T-helper 1 cell treated with Interleukin-12 subunit alpha and Interleukin-12 subunit beta and Interleukin-4 antibody, amounts not matched to agents 30 μg/mL and 1 μg/mL, for 36 hours (primary cell): ENCODE data around the gene COPS3.
A peak's percentile ranks its signal among the peaks of the same experiment; 100 is the strongest.
"Not testable (repeated sequence)": the region's sequence is repeated elsewhere in the genome, so short reads cannot be mapped to it uniquely, and the experiment has no call there.

Experiments
- H3K27ac Mint-ChIP-seq: one replicate; pipeline ENCODE4 v1.8.0; 2021; ENCODE audit warnings: mild to moderate bottlenecking, mixed read lengths
- H3K27me3 Mint-ChIP-seq: one replicate; pipeline ENCODE4 v1.8.0; 2021; ENCODE audit warnings: low read depth, mixed read lengths
- H3K36me3 Mint-ChIP-seq: one replicate; pipeline ENCODE4 v1.8.0; 2021; ENCODE audit warnings: low read depth, mixed read lengths
- H3K4me1 Mint-ChIP-seq: one replicate; pipeline ENCODE4 v1.8.0; 2021; ENCODE audit warnings: low read depth, mixed read lengths
- H3K4me3 Mint-ChIP-seq: one replicate; pipeline ENCODE4 v1.8.0; 2021; ENCODE audit warnings: mild to moderate bottlenecking, moderate library complexity, mixed read lengths
- H3K9me3 Mint-ChIP-seq: one replicate; pipeline ENCODE4 v1.8.0; 2021; ENCODE audit warnings: mixed read lengths

Gene COPS3

DNA sequence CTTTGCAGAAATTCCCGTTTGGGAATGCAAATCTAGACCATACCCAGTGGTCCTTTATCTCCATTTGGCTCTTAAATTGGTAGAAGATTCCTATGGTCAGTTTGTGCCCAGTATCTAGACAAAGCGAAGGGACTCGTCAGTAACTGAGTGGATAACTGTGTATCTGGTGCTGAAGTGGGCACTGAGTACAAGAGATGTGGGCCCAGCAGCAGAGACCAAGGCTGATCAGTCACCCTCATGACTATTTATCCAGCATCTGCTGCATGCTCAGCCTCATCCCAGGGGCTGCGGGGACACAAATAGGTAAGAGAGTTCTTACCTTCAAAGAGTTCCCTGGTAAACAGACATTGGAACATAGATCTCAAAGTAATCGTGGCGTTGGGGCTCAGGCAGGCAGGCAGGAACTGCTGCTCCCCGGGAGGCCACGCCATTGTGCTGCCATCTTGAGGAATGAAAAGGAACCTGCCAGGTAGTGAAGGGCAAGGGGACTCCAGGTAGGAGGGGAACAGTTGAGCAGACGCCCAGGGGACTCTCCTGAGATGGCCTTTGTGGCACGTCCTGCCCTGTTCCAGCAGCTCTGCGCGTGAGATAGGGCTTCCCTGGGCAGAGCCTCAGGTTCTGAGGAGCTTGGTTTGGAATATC is 32.4 kb upstream of the COPS3 start:
- Mint-ChIP-seq H3K4me1 (peaks cover 7% of the 10 kb centered on the region), H3K27me3 (no peaks in the 10 kb centered on the region), H3K27ac (no peak overlapping the region), H3K36me3 (peaks cover 6% of the 10 kb centered on the region), H3K4me3 (no peak overlapping the region), H3K9me3 (no peaks in the 10 kb centered on the region)

DNA sequence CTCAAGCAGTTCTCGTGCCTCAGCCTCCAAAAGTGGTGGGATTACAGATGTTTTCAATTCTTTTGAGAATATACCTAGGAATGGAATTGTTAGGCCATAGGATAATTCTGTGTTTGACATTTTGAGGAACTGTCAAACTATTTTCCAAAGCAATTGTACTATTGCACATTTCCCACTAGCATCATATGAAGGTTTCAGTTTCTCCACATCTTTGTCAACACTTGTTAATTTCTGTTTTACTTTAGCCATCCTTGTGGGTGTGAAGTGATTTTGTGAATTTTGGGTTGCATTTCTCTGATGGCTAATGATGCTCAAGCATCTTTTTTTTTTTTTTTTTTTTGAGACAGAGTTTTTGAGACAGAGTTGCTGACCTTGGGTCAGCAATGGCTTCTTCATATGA is 28.3 kb upstream of the COPS3 start:
- Mint-ChIP-seq H3K4me1 (peaks cover 21% of the 10 kb centered on the region), H3K27ac (no peak overlapping the region), H3K36me3 (peaks cover 4% of the 10 kb centered on the region), H3K4me3 (no peak overlapping the region), H3K9me3 (no peaks in the 10 kb centered on the region), H3K27me3 (no peaks in the 10 kb centered on the region)

DNA sequence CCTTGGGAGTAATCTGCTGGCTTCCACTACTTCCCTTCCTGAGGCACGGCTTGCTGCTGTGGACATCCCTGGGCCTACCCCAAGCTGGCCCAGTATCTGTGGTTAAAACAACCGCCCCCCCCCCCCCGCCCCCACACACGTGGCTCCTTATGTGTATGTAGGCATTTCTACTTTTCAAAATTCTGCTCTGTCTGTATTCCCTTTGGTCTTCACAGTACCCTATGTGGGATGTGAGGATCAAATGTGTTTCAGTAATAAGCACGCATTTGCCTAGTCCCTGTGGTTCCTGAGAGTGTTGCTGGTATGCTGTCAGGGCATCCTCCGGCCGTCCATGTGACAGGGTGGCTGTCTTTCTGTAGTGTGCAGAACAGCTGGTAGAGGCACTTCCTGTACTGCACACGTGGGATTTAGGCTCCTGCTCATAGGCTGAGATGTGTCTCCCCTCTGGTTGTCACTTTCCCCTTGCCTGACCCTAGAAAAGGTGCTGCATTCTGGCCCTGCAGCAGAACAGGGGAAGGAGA is 24.3 kb upstream of the COPS3 start:
- no peaks in the 10 kb centered on the region for H3K9me3 Mint-ChIP-seq
- peaks cover 27% of the 10 kb centered on the region for H3K4me1 Mint-ChIP-seq

DNA sequence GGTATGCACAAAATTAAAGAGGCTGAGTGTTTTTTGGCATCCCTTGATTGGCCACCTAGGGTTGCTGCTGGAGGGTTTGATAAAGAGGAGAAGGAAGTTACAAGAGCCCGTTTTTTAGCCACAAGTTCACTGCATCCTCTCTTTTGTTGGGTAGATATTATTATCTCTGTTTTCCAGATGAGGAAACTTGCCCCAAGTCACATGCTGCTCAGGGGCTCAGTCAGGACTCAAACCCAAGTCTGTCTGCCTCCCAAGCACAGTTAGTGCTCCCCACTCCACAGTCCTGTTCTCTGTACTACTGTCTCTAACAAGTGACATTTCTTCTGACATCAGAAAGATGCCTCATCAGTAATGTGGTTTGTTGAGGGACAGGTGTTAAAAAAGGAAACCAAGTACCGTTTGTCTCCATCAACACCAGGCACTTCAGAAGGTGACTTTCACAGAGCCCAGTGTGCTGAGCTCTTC is 23.5 kb upstream of the COPS3 start:
- no peaks in the 10 kb centered on the region for H3K36me3 Mint-ChIP-seq
- peak overlapping the region; percentile 78 for H3K4me3 Mint-ChIP-seq
- H3K4me1 Mint-ChIP-seq = peaks cover 29% of the 10 kb centered on the region
- H3K9me3 Mint-ChIP-seq = no peaks in the 10 kb centered on the region
- H3K27me3 Mint-ChIP-seq = no peaks in the 10 kb centered on the region
- peak overlapping the region; percentile 97 for H3K27ac Mint-ChIP-seq

More for the DNA sequence above, 24.3 kb upstream of the COPS3 start:
- H3K36me3 Mint-ChIP-seq = no peaks in the 10 kb centered on the region
- H3K4me3 Mint-ChIP-seq = peak overlapping the region; percentile 80
- no peaks in the 10 kb centered on the region for H3K27me3 Mint-ChIP-seq
- H3K27ac Mint-ChIP-seq = peak overlapping the region; percentile 97

DNA sequence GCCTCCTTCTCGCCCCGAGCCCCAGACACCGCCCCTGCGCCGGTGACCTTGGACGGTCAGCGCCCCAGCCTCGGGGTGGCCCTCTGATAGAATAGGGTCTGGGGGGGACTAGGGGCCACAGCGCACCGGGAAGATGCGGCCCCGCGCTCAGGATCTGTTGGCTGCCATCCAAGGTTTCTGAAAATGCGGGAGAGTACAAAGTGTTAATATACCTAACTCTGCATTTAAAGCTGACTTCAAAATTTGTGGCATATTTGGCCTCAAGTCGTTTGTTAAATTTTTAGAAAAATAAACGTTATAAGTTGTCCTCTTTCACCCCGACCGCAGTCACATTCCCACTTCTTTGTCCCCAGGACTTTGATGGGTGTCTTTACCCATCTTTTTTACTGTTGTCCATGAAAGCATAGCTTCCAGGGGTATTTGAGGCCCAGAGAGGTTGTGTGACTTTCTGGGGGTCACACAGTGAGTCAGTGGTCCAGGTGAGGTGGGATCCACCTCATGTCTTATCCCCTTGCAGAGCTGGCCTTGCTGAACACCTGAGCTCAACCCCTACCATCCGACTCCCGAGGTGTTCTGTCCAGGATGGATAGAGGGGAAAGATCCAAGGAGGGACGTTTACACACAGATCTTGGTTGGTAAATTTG is 22.9 kb upstream of the COPS3 start:
- no peaks in the 10 kb centered on the region for H3K27me3 Mint-ChIP-seq

DNA sequence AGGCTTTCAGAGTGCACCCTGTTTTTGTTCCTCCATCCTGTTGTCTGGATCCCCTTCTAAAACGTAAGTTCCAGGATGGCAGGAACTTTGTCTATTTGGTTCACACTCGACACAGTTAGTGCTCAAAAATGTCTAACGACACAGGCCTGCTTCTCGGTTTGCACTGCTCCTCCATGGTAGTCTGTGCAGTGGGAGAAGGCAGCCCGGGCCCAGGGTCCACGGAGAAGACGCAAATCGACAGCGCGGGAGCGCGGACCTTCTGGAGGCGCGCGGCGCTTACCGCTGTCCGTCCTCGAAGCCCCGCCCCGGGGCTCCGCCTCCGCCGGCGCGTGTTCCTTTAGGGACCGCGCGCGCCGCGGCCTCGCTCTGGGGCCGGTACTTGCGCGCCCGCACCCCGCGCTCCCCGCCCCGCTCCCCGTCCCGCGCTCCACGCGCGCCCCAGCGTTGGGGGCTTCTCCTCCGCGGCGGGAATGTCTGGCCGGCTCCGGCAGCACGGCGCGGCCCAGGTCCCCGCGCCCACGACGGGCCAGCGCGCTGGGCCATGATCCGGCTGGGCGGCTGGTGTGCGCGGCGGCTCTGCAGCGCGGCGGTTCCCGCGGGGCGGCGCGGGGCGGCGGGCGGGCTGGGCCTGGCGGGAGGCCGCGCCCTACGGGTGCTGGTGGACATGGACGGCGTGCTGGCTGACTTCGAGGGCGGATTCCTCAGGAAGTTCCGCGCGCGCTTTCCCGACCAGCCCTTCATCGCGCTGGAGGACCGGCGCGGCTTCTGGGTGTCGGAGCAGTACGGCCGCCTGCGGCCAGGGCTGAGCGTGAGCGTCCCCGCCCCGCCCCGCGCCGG is 22.2 kb upstream of the COPS3 start, which contains the start of gene NT5M:
Gene NT5M, plus strand, starts transcription at position 364 of the 837 bp plus-strand sequence. Its CDS starts 178 bp downstream, at position 542.
- Mint-ChIP-seq H3K4me1 (peaks cover 27% of the 10 kb centered on the region), H3K36me3 (no peaks in the 10 kb centered on the region), H3K27me3 (no peaks in the 10 kb centered on the region), H3K9me3 (no peaks in the 10 kb centered on the region), H3K4me3 (peak within 1 kb of the TSS; percentile 85), H3K27ac (peak within 1 kb of the TSS; percentile 97)

More for the DNA sequence above, 22.9 kb upstream of the COPS3 start:
- Mint-ChIP-seq H3K36me3 (no peaks in the 10 kb centered on the region), H3K4me1 (peaks cover 29% of the 10 kb centered on the region), H3K9me3 (no peaks in the 10 kb centered on the region), H3K27ac (peak overlapping the region; percentile 97), H3K4me3 (peak overlapping the region; percentile 78)

DNA sequence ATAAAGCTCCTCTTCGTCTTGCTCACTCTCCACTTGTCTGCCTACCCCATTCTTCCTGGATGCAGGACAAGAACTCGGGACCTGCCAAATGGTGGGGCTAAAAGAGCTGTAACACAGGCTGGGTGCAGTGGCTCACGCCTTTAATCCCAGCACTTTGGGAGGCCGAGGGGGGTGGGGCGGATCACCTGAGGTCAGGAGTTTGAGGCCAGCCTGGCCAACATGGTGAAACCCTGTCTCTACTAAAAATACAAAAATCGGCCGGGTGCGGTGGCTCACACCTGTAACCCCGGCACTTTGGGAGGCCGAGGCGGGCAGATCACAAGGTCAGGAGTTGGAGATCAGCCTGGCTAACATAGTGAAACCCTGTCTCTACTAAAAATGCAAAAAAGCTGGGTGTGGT is 20.6 kb upstream of the COPS3 start:
- not testable (repeated sequence) for H3K36me3 Mint-ChIP-seq, H3K27ac Mint-ChIP-seq, H3K27me3 Mint-ChIP-seq, H3K9me3 Mint-ChIP-seq, H3K4me3 Mint-ChIP-seq
- peaks cover 25% of the 10 kb centered on the region for H3K4me1 Mint-ChIP-seq

DNA sequence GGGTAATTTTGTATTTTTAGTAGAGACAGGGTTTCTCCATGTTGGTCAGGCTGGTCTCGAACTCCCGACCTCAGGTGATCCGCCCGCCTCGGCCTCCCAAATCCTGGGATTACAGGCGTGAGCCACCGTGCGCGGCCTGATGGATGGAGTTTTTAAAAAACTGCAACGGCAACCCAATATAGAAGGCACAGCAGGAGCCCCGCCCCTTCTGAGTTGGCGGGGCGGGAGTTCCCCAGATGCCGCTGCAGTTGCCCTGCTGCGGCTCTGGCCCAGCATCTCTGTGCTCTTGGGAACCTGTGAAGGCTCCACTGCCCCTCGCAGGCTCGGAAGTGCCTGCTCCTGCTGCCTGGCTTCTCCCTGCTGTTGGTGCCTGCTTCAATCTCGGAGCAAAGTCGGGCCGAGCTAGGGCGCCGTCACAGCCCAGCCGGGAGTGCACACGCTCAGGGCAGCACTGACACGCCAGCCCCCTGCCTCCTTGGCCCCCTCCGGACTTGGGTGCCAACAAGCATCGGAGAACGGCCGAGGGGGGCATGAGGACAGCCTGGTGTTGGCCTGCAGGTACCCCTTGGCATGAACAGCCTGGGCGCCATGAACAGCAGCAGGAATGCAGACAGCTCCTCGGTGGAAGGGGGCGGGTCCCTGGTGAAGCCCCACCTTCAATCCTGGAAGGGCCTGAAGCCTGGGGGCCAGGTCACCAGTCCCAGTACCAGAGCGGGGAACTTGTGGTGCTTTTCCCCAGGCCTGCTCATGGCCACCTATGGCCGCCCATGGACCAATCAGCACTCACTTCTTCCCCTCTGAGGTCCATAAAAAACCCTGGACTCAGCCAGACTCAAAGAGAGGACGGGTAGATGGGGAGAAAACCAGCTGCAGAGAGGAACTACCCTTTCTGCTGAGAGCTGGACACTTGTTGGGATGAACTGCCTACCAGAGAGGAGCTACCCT is 19.9 kb upstream of the COPS3 start:
- peak overlapping the region; percentile 42 for H3K4me3 Mint-ChIP-seq
- H3K4me1 Mint-ChIP-seq = peaks cover 24% of the 10 kb centered on the region
- no peaks in the 10 kb centered on the region for H3K9me3 Mint-ChIP-seq
- H3K36me3 Mint-ChIP-seq = no peaks in the 10 kb centered on the region
- no peaks in the 10 kb centered on the region for H3K27me3 Mint-ChIP-seq
- H3K27ac Mint-ChIP-seq = no peak overlapping the region

DNA sequence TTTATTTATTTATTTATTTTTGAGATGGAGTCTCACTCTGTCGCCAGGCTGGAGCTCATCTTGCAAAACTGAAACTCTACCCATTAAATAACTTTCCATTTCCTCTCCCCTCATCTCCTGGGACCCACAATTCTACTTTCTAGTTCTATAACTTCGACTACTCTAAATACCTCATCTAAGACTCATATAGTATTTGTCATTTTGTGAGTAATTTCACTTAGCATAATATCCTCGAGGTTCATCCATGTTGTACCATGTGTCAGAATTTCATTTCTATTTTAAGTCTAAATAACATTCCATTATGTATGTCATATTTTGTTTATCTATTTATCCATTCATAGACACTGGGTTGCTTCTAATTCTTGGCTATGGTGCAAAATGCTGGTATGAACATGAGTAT is 17.1 kb upstream of the COPS3 start:
- H3K36me3 Mint-ChIP-seq = no peaks in the 10 kb centered on the region
- H3K27ac Mint-ChIP-seq = no peak overlapping the region
- peaks cover 8% of the 10 kb centered on the region for H3K4me1 Mint-ChIP-seq
- H3K27me3 Mint-ChIP-seq = no peaks in the 10 kb centered on the region
- H3K4me3 Mint-ChIP-seq = no peak overlapping the region
- H3K9me3 Mint-ChIP-seq = no peaks in the 10 kb centered on the region

DNA sequence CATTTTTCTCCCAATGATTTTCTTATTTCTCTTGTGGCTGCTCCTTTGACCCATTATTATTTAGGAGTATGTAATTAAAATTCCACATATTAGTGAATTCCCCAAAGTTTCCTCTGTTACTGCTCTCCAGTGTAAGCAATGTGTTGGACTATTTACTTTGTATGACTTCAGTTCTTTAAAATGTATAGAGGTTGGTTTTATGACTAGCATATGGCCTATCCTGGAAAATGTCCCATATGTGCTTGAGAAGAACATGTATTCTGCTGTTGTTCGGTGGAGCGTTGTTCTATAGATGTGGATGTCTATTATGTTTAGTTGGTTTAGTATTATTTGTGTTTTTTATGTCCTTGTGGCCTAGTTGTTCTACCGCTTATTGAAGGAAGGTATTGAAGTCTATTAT is 16.2 kb upstream of the COPS3 start:
- H3K36me3 Mint-ChIP-seq = no peaks in the 10 kb centered on the region
- no peak overlapping the region for H3K4me3 Mint-ChIP-seq
- H3K27me3 Mint-ChIP-seq = no peaks in the 10 kb centered on the region
- no peaks in the 10 kb centered on the region for H3K9me3 Mint-ChIP-seq
- H3K4me1 Mint-ChIP-seq = peaks cover 5% of the 10 kb centered on the region
- no peak overlapping the region for H3K27ac Mint-ChIP-seq

DNA sequence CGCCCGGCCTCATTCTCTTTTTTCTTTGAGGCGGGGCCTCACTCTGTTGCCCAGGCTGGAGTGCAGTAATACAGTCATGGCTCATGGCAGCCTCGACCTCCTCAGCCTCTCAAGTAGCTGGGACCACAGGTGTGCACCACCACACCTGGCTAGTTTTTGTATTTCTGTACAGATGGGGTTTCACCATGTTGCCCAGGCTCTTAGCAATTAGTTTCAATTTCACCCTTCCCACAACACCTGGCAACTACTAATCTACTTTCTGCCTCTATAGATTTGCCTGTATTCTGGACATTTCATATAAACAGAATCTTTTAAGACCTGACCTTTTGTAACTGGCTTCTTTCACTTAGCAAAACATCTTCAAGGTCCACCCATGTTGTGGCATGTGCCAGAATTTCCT is 14.1 kb upstream of the COPS3 start:
- Mint-ChIP-seq H3K4me1 (peaks cover under 1% of the 10 kb centered on the region), H3K4me3 (no peak overlapping the region), H3K27me3 (peaks cover 4% of the 10 kb centered on the region), H3K36me3 (no peaks in the 10 kb centered on the region), H3K9me3 (no peaks in the 10 kb centered on the region), H3K27ac (no peak overlapping the region)

DNA sequence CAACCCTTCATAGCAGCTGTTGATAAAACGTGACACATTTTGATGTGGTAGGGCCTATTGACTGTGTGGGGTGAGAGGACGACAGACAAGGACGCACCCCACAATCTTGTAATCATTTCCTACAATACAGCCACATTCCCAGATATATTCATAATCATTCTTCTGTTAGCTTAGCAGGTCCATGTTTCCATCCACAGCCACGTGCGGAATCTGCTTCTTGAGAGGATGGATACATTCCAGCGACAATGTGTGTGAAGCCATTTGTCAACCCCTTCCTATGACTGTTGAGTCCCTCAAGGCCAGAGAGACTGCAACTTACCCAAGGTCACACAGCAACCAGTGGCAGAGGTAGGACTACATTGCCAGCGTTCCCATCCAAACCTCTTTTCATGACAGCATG is 8.7 kb upstream of the COPS3 start:
- H3K36me3 Mint-ChIP-seq = no peaks in the 10 kb centered on the region
- peaks cover 4% of the 10 kb centered on the region for H3K27me3 Mint-ChIP-seq
- no peak overlapping the region for H3K4me3 Mint-ChIP-seq
- H3K27ac Mint-ChIP-seq = no peak overlapping the region
- H3K9me3 Mint-ChIP-seq = no peaks in the 10 kb centered on the region
- H3K4me1 Mint-ChIP-seq = no peaks in the 10 kb centered on the region

DNA sequence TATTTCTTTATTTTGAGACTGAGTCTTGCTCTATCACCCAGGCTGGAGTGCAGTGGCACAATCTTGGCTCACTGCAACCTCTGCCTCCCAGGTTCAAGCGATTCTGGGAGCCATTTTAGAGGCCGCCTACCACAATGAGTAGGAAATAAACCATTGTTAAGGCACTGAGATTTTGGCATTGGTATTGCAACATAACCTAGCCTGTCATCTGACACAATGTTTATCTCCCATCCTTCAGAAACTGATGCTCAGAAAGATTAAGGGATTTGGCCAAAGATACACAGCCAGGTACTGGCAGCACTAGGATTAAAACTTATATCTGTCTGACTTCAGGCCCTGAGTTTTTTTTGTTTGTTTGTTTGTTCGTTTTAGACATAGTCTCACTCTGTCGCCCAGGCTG is 8.0 kb upstream of the COPS3 start:
- Mint-ChIP-seq H3K27ac (no peak overlapping the region), H3K4me3 (no peak overlapping the region), H3K27me3 (peaks cover 4% of the 10 kb centered on the region), H3K9me3 (no peaks in the 10 kb centered on the region), H3K36me3 (no peaks in the 10 kb centered on the region), H3K4me1 (no peaks in the 10 kb centered on the region)

DNA sequence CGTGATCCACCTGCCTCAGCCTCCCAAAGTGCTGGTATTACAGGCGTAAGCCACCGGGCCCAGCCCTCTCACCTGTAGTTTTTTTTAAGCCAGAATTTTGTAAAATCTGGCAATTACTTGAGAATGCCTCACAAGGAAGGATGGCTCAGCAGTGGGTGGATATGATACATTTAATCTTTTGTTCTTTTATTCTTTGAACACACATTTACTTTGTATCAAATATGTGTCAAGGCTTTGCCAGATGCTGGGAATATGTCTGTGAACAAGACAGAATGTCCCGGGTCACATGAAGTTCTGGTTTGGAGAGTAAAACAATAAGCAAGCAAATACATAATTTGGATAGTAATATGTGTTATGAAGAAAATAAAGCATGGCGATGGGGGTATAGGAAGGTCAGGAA is 4.9 kb upstream of the COPS3 start:
- H3K27ac Mint-ChIP-seq = no peak overlapping the region
- H3K27me3 Mint-ChIP-seq = no peaks in the 10 kb centered on the region
- H3K9me3 Mint-ChIP-seq = no peaks in the 10 kb centered on the region
- no peak overlapping the region for H3K4me3 Mint-ChIP-seq
- H3K4me1 Mint-ChIP-seq = peaks cover 11% of the 10 kb centered on the region
- no peaks in the 10 kb centered on the region for H3K36me3 Mint-ChIP-seq
